Nephron progenitor cell (in vitro differentiated cells): ENCODE measurements around the gene LHPP.

Experiments
- DNase-seq: peaks from one replicate; pipeline ENCODE4 v3.0.0; 2021
- H3K27ac Mint-ChIP-seq: 2 replicates; pipeline ENCODE4 v1.8.0; 2021; ENCODE audit warnings: mild to moderate bottlenecking, moderate library complexity, mixed read lengths
- H3K27me3 Mint-ChIP-seq: 2 replicates; pipeline ENCODE4 v1.8.0; 2021; ENCODE audit warnings: mild to moderate bottlenecking, low read depth, mixed read lengths; ENCODE audit not compliant: poor library complexity
- H3K36me3 Mint-ChIP-seq: 2 replicates; pipeline ENCODE4 v1.8.0; 2021; ENCODE audit warnings: low read depth, mixed read lengths
- H3K4me1 Mint-ChIP-seq: 2 replicates; pipeline ENCODE4 v1.8.0; 2021; ENCODE audit warnings: mixed read lengths
- H3K4me3 Mint-ChIP-seq: 2 replicates; pipeline ENCODE4 v1.8.0; 2021; ENCODE audit warnings: mild to moderate bottlenecking, moderate library complexity, mixed read lengths
- H3K9me3 Mint-ChIP-seq: 2 replicates; pipeline ENCODE4 v1.8.0; 2021; ENCODE audit warnings: mild to moderate bottlenecking, moderate library complexity, mixed read lengths
- TF ChIP-seq, protein P1 (sequence below): fragments of 200-600 bp; sonication (generic); IDR thresholded peaks from 2 replicates; pipeline ENCODE4 v1.5.0; 2021; ENCODE audit warnings: antibody characterized with exemption

Gene LHPP

GRCh38 chr10:124574456-124575070, 112.9 kb downstream of the LHPP start:
- H3K4me1 Mint-ChIP-seq: peaks cover 4% of the 10 kb centered on the region
- no peak overlapping the region for H3K27ac Mint-ChIP-seq
- H3K27me3 Mint-ChIP-seq: no peaks in the 10 kb centered on the region
- H3K36me3 Mint-ChIP-seq: peaks cover 8% of the 10 kb centered on the region
- no peak for DNase-seq
- peaks cover 10% of the 10 kb centered on the region for H3K9me3 Mint-ChIP-seq
- no peak overlapping the region for H3K4me3 Mint-ChIP-seq
- TF ChIP-seq, protein P1, sequence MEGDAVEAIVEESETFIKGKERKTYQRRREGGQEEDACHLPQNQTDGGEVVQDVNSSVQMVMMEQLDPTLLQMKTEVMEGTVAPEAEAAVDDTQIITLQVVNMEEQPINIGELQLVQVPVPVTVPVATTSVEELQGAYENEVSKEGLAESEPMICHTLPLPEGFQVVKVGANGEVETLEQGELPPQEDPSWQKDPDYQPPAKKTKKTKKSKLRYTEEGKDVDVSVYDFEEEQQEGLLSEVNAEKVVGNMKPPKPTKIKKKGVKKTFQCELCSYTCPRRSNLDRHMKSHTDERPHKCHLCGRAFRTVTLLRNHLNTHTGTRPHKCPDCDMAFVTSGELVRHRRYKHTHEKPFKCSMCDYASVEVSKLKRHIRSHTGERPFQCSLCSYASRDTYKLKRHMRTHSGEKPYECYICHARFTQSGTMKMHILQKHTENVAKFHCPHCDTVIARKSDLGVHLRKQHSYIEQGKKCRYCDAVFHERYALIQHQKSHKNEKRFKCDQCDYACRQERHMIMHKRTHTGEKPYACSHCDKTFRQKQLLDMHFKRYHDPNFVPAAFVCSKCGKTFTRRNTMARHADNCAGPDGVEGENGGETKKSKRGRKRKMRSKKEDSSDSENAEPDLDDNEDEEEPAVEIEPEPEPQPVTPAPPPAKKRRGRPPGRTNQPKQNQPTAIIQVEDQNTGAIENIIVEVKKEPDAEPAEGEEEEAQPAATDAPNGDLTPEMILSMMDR: no peak

DNA sequence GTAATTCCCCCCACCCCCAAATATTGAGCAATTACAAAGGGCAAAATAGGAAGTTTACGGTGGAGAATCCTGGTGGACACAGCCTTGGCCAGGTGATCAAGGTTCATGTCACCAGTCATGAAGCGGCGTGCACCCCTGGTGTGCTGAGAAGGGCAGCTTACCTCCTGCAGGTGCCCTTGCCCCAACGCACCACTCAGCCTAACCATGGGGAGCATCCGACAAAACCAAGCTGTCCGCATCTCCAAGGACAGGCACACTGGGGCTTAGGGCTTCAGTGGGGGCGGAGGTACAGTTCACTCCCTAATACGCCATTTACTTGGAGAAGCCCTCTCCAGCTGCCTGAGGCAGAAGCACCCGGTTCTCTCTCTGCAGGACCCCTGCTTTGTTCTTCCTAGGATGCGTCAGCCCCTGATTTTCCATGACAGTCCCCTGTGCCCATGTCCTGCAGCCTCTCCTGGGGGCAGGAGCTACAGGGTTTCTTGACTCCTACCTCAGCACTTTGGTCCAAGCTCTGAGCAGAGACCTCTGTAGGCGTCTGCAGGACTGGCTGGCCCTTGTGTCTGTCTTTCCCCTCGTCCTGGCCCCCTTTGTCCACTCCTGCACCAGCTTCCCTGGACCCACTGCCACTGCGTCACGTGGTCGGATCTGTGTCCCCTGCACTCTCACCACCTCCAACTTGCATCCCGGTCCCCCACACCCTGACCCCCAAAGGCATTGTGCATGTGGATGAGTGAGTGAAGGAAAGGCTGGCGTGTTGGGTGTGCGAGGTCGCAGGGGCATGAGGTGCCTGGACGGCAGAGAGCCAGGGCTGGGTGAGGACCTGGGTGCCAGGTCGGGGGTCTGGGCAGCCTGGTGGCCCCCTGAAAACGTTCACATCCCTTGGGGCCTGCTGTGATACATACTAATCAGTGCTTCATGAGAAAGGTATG, 113.7 kb downstream of the LHPP start:
- Mint-ChIP-seq H3K4me3 (no peak overlapping the region), H3K27me3 (no peaks in the 10 kb centered on the region), H3K36me3 (peaks cover 8% of the 10 kb centered on the region), H3K4me1 (no peaks in the 10 kb centered on the region), H3K27ac (no peak overlapping the region), H3K9me3 (peaks cover 14% of the 10 kb centered on the region)
- no peak for DNase-seq
- TF ChIP-seq, protein P1: no peak

DNA sequence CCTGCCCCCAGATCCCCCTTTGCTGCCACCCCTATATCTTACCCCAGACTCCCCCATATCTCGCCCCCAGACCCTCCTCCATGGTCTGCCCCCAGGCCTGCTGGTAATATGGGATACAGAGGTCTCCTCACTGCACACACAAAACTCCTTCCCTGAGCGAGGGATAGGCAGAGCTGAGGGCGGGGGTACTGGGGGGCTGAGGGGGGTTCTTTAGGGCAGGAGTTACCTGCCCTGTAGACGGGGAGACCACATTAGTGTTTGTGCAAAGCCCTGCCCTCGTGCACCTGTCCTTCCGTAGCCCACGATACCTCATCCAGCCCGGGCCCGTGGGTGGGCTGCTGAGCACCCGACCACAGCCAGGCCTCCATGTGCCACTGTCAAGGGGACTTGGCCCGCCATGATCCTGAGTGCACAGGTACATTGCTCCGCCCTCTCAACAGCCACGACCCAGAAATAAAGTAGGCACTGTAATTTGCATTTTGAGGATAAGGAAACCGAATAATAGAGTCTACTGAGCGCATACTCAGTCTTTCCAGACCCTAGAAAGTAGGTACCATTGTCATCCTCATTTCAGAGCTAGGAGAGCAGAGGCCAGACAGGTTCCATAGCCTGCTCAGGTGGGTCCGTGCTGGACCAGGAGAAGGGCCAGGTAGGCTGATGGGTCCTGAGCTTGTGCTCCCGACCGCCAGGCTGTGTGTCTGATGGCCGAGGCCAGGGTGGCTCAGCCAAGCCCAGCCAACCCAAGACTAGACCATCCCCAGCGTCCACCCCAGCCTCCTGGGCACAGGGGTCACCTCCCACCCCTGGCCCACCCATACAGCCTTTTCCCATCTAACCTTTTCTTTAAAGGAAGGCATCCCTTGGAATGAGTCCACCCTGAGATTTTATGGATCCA, 115.2 kb downstream of the LHPP start:
- Mint-ChIP-seq H3K36me3 (peaks cover 8% of the 10 kb centered on the region), H3K9me3 (peaks cover 16% of the 10 kb centered on the region), H3K4me3 (no peak overlapping the region), H3K27me3 (no peaks in the 10 kb centered on the region), H3K27ac (no peak overlapping the region), H3K4me1 (no peaks in the 10 kb centered on the region)
- TF ChIP-seq, protein P1: no peak
- DNase-seq: no peak

GRCh38 chr10:124577651-124578050, 116.0 kb downstream of the LHPP start:
- no peak for DNase-seq
- H3K27me3 Mint-ChIP-seq: peaks cover 2% of the 10 kb centered on the region
- TF ChIP-seq, protein P1: no peak
- H3K4me1 Mint-ChIP-seq: no peaks in the 10 kb centered on the region
- H3K27ac Mint-ChIP-seq: peak overlapping the region; percentile 53
- peaks cover 22% of the 10 kb centered on the region for H3K9me3 Mint-ChIP-seq
- H3K36me3 Mint-ChIP-seq: peaks cover 12% of the 10 kb centered on the region
- no peak overlapping the region for H3K4me3 Mint-ChIP-seq

DNA sequence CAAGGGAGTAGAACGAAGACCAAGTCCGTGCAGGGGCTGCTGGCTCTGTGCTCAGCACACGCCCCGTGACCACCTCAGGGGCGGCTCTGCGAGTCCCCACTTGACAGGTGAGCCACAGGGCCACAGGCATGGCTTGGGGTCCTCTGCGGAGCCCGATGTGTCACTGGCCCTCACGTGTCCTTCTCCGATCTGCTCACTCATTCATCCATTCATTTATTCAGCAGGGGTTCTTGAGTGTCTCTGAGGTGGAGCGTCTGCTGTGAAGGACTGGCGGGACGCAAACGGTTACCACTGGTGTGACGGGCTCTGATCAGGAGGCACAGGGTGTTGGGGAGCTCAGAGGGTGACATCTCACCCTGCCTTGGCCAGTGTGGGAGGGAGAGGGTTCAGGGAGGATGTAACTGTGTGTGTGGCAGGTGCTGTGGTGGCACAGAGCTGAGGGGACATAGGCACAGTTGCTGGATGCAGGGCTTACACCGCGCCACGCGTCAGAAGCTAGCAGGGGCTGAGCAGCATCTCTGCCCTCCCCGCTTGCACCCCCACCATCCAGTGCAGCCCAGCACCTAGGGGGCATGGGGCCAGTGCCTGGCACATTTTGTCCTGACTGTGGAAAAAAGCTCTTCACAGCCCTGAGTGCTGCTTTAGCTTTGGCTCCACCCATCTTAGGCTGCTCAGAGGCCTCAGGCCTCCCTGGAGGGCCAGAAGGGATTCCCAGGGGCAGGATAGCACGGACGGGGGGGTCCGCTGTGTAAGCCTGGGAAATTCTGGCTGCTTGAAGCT, 116.8 kb downstream of the LHPP start:
- TF ChIP-seq, protein P1: no peak
- Mint-ChIP-seq H3K36me3 (peaks cover 15% of the 10 kb centered on the region), H3K27ac (no peak overlapping the region)

More for the DNA sequence above, 116.8 kb downstream of the LHPP start:
- H3K4me1 Mint-ChIP-seq: no peaks in the 10 kb centered on the region
- H3K27me3 Mint-ChIP-seq: peaks cover 5% of the 10 kb centered on the region
- H3K9me3 Mint-ChIP-seq: peaks cover 30% of the 10 kb centered on the region
- DNase-seq: no peak
- no peak overlapping the region for H3K4me3 Mint-ChIP-seq
